Endothelial cell of coronary artery (primary cell): ENCODE results near the gene FOXJ2. TPM values are rescaled to one million over a fixed set of nuclear protein-coding genes. Genes with fewer than 3 reads are reported as not detected.

Experiments
- total RNA-seq: library from RNA; depleted of rRNA; stranded (reverse); fragments of >200 nt; gene quantifications from 2 replicates; pipeline ENCODE4 v1.2.3, GENCODE V29; 2014

Gene FOXJ2
- 2.4 and 4.2 TPM in 2 replicates for total RNA-seq

GRCh38 chr12:8032242-8033152, at the start of gene FOXJ2:
TSS of gene FOXJ2 (plus strand) at chr12:8032716. CDS start at chr12:8039833, 7,117 bp downstream.

GRCh38 chr12:8065991-8066594, 33.6 kb downstream of the FOXJ2 start, which contains the start of gene C3AR1:
TSS of gene C3AR1 (minus strand) at chr12:8066359. CDS start at chr12:8060185, 6,174 bp downstream.

Other genes with a start within 250 kb of the FOXJ2 start
- gene NANOG, start 243.3 kb upstream of the FOXJ2 start, total RNA-seq: not detected in 2 replicates
- under 0.01 TPM in 1 of 2 replicates, not detected in the other for gene SLC2A14, start 159.8 kb upstream of the FOXJ2 start, total RNA-seq
- gene SLC2A3, start 96.5 kb upstream of the FOXJ2 start, total RNA-seq: 26.7 and 54.7 TPM in 2 replicates
- gene C3AR1, start 33.6 kb downstream of the FOXJ2 start, total RNA-seq: 0.09 and 0.28 TPM in 2 replicates
- 21.4 and 31.2 TPM in 2 replicates for gene NECAP1, start 49.6 kb downstream of the FOXJ2 start, total RNA-seq
- 0.09 TPM in 1 of 2 replicates, not detected in the other for gene CLEC4A, start 90.9 kb downstream of the FOXJ2 start, total RNA-seq
- under 0.01 TPM in 1 of 2 replicates, not detected in the other for gene ZNF705A, start 124.3 kb downstream of the FOXJ2 start, total RNA-seq
- gene FAM90A1, start 194.9 kb downstream of the FOXJ2 start, total RNA-seq: 0.09 TPM in 1 of 2 replicates, not detected in the other